GM21367 (cell line): Measurements from ENCODE around the gene CRYL1.

ENCODE experiments used
- ATAC-seq: cut with Tn5 transposase; IDR thresholded peaks from one replicate; pipeline ENCODE4 v1.9.1; 2021; ENCODE audit not compliant: unreplicated experiment

Gene CRYL1, protein sequence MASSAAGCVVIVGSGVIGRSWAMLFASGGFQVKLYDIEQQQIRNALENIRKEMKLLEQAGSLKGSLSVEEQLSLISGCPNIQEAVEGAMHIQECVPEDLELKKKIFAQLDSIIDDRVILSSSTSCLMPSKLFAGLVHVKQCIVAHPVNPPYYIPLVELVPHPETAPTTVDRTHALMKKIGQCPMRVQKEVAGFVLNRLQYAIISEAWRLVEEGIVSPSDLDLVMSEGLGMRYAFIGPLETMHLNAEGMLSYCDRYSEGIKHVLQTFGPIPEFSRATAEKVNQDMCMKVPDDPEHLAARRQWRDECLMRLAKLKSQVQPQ

GRCh38 chr13:20525601-20526544 lies at the start of gene CRYL1:
Gene CRYL1 (minus strand): TSS chr13:20525857. CDS start chr13:20525794, 63 bp downstream.
- peak; percentile 69 for ATAC-seq

DNA sequence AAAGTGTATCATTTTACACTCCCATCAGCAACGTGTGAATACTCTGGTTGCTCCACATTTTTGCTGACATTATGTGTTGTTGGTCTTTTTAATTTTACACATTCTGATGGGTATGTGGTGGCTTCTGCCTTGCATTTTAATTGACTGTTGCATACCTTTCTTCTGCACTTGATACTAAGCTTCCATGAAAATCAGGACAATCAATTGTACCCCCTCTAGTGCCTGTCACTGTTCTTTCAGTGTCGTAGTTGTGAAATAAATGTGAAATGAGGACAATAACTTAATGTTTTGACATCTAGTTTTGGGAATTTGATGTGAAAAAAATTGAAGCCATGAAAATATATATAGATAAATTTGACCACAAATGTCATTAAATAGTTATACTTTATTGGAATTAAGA lies 48.0 kb upstream of the CRYL1 start:
- ATAC-seq = no peak

GRCh38 chr13:20573186-20573585 lies 47.5 kb upstream of the CRYL1 start:
- no peak for ATAC-seq

DNA sequence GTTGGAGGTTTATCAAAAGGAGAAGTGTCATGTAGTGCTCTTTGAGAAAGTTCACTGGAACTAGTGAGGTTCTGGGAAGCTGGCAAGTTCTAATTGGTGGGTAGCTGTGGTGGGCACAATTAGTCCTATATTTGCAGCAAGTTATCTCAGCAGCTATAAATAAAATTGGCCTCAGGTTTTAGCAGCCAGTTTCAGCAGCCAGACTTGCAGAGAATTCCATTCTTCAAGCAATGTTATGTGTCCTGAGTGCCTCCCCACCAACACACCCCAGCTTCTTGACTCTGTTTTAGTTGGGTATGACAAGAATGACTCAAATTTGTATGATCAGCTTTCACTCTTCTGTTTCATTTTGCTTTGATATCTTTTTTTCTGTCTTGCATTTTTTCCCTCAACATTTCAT lies 46.0 kb upstream of the CRYL1 start:
- ATAC-seq = no peak

DNA sequence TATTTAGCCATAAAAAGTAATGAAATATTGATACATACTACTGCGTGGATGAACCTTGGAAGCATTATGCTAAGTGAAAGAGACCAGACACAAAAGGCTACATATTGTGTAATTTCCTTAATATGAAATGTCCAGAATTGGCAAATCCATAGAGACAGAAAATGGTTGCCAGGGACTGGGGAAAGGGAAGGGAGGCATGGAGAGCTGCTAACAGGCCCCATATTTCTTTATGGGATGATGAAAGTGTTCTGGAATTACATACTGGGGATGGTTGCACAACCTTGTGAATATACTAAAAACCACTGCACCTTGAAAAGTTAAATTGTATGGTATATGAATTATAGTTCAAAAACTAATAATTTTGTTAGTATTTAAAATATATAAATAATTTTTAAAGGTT lies 44.9 kb upstream of the CRYL1 start:
- no peak for ATAC-seq

GRCh38 chr13:20567881-20568528 lies 42.3 kb upstream of the CRYL1 start:
- ATAC-seq = no peak

GRCh38 chr13:20566898-20567874 lies 41.5 kb upstream of the CRYL1 start, which contains the start of gene IFT88:
Gene IFT88 (plus strand): TSS chr13:20567157. CDS start chr13:20574386, 7,229 bp downstream.
- ATAC-seq = peak; percentile 82

GRCh38 chr13:20566468-20566897 lies 40.8 kb upstream of the CRYL1 start:
- ATAC-seq = peak; percentile 33

DNA sequence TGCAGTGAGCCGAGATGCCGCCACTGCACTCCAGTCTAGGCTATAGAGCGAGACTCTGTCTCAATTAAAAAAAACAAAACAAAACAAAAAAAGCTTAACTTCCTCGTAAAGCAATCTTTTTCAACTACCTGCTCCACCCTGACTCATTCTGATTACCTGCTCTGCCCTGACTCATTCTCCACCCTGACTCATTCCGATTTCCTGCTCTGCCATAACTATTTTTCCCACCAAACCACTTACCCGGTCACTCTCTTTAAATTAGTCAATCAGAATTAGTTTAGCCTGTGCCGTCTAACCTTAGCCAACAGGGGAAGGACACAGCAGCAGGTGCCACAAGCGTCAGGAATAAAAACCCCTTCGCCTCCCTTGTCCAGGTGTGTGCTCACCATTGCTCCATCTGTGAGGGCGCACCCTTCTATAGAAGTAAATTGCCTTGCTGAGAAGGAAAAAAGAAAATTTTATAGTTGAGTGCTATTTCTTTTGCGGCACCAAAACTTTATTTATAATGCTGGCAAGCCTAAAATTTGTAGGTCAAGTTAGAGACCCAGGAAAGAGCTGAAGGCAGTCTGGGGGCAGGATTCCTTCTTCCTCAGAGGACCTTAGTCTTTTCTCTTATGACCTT lies 39.6 kb upstream of the CRYL1 start:
- no peak for ATAC-seq

DNA sequence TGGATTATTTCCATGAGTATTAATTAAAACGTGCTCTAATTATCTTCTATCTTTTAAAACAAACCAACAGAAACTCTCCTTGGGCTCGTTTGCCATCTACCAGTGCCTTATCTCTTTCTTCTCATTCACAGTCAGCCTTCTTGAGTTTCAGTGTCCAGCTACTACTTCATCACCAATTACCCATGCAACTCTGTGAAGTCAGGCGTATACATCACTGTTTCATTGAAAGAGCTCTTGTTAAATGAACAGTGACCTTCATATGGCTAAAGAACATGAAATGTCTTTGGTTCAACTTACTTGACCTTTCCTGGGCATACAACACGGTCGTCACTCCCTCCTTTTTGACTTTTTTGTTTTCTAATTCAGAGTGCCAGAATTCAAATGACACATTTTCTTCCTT lies 36.1 kb upstream of the CRYL1 start:
- no peak for ATAC-seq

DNA sequence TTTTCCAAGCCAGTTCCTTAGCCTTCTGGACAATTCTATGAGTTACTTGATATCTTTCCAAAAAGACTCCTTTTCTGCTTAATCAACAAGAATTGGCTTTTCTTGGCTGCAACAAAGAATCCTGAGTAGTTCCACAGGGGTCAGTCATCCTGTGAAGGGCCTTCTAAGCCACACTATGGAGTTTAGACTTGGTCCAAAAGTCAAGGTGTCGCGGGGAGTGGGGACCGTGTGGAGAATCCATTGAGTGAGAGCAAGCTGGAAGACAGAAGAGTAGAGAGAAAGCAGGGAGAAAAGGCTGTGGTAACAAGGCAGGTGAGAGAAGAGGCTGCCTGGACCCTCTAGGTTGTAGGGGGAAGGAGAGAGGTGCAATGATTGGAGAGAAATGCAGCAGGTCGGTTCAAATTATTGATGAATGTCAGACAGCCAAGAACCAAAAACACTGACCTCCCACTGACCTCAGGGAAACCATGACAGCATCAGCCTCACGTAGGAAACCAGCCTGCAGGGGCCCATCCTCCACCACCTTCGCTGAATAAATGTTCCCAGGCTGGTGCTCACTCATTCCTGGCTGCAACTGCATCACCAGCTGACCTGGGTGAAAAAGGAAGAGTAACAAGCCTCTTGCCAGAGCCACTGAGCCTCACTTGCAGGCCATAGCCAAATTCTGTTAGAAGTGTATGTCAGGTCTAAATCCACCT lies 34.2 kb upstream of the CRYL1 start:
- no peak for ATAC-seq

GRCh38 chr13:20558982-20559381 lies 33.3 kb upstream of the CRYL1 start:
- ATAC-seq = no peak

DNA sequence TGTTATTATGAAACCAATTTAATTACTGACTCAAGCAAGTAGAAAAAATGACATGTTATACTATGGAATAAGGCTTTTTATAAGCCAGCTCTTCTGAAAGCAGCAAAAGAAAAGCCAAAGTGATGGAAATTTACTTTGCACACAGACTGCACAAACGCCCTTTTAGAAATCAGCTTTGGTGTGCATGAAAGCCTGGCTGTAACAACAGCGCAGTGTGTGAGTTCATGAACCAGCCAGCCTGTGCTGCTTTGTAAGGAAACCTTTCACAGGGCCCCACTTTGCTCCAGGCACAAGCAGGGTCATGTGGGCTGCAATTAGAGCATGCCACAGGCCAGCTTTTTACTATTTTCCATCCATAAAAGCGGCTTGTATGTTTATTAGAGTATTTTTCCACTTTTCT lies 27.7 kb upstream of the CRYL1 start:
- no peak for ATAC-seq

DNA sequence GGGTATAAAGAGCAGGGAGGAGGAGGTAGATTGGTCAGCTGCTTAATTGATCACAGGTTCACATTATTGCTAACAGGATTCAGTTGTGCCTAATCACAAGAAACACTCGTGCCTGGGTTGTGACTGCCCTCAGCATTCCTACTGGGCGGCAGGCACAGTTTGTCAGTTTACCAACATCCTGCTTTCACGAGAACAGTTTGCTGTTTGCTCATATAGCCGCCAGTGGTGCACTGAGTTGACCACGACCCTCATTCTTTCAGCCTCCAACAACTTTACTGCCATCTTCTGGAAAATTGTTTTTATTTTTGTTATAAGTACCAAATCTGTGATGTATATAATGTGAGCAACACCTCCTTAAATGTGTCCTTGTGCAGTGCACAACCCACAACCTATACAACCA lies 25.1 kb upstream of the CRYL1 start:
- ATAC-seq = no peak

DNA sequence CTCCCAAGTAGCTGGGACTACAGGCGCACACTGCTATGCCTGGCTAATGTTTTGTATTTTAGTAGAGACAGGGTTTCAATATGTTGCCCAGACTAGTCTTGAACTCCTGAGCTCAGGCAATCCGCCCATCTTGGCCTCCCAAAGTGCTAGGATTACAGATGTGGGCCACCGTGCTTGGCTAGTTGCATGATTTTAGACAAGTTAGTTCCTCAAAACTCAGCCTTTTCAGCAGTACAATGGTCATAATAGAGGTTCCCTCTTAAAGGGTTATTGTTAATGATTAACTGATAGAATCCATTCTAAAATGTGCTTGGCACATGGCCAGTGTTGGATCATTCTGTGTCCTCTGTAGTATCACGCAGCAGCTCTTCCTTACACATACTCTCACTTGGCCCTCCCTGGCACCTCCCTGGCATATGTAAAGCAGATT lies 21.8 kb upstream of the CRYL1 start:
- no peak for ATAC-seq

DNA sequence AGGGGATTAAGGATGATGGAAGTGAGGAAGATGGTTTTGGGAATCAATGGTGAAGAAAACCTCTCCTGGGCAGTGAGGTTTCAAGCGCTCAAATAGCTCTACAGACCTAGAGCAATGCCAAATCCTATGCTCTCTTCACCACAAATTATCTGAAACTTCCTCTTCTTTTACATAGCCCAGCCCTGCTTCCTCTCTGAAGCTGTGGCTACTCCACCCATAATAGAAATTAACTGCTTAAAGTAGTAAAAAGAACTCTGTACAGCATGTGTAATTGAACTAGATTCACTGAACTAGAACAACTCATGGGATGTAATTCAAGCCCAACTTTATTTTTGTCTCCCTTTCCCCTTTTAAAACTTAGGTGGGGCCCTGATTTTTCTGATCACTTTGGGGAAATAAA lies 20.9 kb upstream of the CRYL1 start:
- ATAC-seq = peak; percentile 49

DNA sequence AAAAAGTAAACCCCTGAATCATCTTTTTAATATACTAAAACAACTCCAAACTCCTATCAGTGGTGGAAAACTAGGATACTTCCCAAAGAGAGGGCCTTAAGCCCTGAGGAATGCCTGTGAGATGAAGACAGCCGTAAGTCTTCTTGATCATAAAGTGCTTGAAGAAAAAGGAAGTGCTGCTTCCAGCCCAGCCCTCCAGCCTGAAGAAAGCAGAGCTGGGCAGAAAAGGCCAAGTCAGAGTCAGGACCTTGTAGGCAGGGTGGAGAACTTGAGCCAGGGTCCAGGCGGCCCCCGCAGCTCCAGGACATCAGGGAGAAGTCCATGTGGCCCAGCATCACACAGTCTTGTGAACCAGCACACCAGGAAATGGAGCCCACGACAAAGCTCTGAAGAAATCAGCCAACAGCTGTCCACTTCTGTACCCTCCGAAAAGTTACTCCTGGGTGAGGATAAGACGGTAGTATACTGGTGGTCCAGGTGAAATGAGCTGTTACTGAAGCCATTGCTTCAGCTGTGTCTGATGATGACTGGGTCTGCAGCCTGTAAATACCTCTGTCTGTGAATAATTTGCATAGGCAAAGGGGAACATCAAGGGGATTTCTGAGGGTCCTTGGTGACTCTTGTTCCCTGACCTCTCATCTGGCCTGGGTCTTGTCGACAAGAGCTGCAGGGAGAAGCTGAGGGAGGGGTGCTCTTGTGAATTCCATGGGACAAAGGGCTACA lies 18.7 kb upstream of the CRYL1 start:
- ATAC-seq = no peak

DNA sequence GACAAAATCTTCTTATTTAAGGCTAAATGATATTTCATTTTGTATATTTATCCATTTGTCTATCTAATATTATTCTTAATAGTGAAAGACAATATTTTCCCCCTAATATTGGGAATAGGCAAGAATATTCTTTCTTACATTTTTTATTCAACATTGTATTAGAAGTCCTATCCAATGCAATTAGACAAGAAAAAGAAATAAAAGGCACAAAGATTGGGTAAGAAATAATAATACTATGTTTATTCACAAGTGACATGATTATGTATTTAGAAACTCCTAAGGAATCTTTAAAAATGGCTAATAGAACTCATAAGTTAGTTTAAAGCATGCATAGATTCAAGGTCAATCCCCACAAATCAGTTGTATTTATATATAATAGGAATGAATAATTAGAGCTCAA lies 11.3 kb upstream of the CRYL1 start:
- no peak for ATAC-seq
